Amniotic stem cell (primary cell): ENCODE measurements around the gene IQCH.
"Not testable (repeated sequence)": the region's sequence is repeated elsewhere in the genome, so short reads cannot be mapped to it uniquely, and the experiment has no call there.

Experiments
- DNase-seq: peaks from one replicate; lab custom pipeline; 2025; lab: John Stamatoyannopoulos, UW

The IQCH gene

GRCh38 chr15:67399925-67400324, 145.3 kb downstream of the IQCH start:
- DNase-seq, result no peak

- no peak for DNase-seq
These were observed 146.3 kb downstream of the IQCH start for GRCh38 chr15:67400890-67401289.

- no peak for DNase-seq
These were observed 146.8 kb downstream of the IQCH start for GRCh38 chr15:67401336-67401735.

- DNase-seq, result no peak
These were observed 149.0 kb downstream of the IQCH start for GRCh38 chr15:67403428-67404154.

GRCh38 chr15:67405208-67406191, 150.9 kb downstream of the IQCH start:
- no peak for DNase-seq

- no peak for DNase-seq
These were observed 151.8 kb downstream of the IQCH start for GRCh38 chr15:67406257-67406861.

- no peak for DNase-seq
These were observed 153.2 kb downstream of the IQCH start for GRCh38 chr15:67407786-67408185.

- DNase-seq, result no peak
These were observed 154.6 kb downstream of the IQCH start for GRCh38 chr15:67409175-67409574.

- no peak for DNase-seq
These were observed 156.9 kb downstream of the IQCH start for GRCh38 chr15:67411486-67411885.

GRCh38 chr15:67413770-67414390, 159.3 kb downstream of the IQCH start:
- DNase-seq, result no peak

- DNase-seq, result no peak
These were observed 160.6 kb downstream of the IQCH start for GRCh38 chr15:67415181-67415580.

GRCh38 chr15:67416891-67417290, 162.3 kb downstream of the IQCH start:
- no peak for DNase-seq

GRCh38 chr15:67419705-67420104, 165.1 kb downstream of the IQCH start:
- no peak for DNase-seq

GRCh38 chr15:67420137-67420536, 165.6 kb downstream of the IQCH start:
- DNase-seq, result no peak

- no peak for DNase-seq
These were observed 166.5 kb downstream of the IQCH start for GRCh38 chr15:67421105-67421504.

- no peak for DNase-seq
These were observed 167.7 kb downstream of the IQCH start for GRCh38 chr15:67422296-67422695.

- no peak for DNase-seq
These were observed 179.0 kb downstream of the IQCH start for GRCh38 chr15:67433495-67434099.

- DNase-seq, result not testable (repeated sequence)
These were observed 182.0 kb downstream of the IQCH start for GRCh38 chr15:67436351-67437250.

- no peak for DNase-seq
These were observed 189.5 kb downstream of the IQCH start for GRCh38 chr15:67444100-67444499.

GRCh38 chr15:67446449-67446848, 191.9 kb downstream of the IQCH start:
- no peak for DNase-seq

- not testable (repeated sequence) for DNase-seq
These were observed 193.8 kb downstream of the IQCH start for GRCh38 chr15:67448372-67448771.
